ENCODE results near the gene PDE8A.
"Not testable (repeated sequence)": the region's sequence is repeated elsewhere in the genome, so short reads cannot be mapped to it uniquely, and the experiment has no call there.

PDE8A gene

GRCh38 chr15:85174521-85174920, 192.9 kb downstream of the PDE8A start:
- no peak for TF ChIP-seq ZFX (IDR thresholded peaks at IDR 0.05)
- TF ChIP-seq CTCF (conservative IDR thresholded peaks at IDR 0.05) = no peak
- no peak overlapping the region for H3K27ac ChIP-seq

DNA sequence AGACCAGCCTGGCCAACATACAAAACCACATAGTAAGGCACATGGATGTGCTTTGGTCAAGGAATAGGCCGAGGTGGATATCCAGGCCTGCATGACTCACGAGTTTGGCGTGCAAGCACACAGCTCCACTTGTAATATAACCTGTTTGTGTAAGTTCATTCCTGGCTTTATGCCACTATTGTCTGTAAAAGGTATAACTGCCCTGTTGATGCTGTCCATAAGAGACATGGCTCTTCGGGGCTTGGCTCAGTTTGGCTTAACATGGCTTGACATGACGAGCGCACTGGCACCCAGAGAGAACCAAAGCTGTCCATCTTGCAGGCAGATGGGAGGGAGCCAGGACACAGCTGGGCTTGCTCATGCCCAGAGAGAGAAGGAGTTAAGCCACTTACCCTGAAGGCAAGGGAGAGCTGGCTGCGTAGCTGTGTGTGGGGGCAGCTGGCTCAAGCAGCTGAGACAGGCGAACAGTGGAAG, 195.4 kb downstream of the PDE8A start:
- peak overlapping the region; percentile 1; the same call in 1 of the 2 replicates for H3K27ac ChIP-seq

DNA sequence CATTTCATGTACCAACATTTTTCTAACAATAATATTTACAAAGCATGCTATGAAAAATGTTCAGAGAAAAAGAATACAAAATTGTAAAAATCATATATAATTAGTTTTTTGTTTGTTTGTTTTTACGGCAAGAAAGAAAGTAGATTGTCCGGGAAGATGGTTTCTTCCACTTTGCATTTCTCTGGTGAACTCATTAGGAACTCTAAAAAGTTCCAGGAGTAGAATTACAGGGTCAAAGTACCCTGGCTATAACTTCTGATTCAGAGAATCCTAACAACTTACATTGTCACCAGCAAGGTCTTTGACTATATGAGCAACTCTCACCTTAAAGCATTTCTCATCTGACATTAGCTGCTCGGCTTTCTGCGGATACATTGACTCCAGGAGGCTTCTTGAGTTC, 196.7 kb downstream of the PDE8A start:
- TF ChIP-seq CTCF (conservative IDR thresholded peaks at IDR 0.05) (no peak), ZFX (IDR thresholded peaks at IDR 0.05) (no peak)
- H3K27ac ChIP-seq = no peak overlapping the region

- H3K27ac ChIP-seq = no peak overlapping the region
- TF ChIP-seq CTCF (conservative IDR thresholded peaks at IDR 0.05) (no peak), ZFX (IDR thresholded peaks at IDR 0.05) (no peak)
These were observed 198.0 kb downstream of the PDE8A start for GRCh38 chr15:85179700-85180099.

- H3K27ac ChIP-seq = not testable (repeated sequence)
These were observed 203.7 kb downstream of the PDE8A start for GRCh38 chr15:85185350-85185749.

DNA sequence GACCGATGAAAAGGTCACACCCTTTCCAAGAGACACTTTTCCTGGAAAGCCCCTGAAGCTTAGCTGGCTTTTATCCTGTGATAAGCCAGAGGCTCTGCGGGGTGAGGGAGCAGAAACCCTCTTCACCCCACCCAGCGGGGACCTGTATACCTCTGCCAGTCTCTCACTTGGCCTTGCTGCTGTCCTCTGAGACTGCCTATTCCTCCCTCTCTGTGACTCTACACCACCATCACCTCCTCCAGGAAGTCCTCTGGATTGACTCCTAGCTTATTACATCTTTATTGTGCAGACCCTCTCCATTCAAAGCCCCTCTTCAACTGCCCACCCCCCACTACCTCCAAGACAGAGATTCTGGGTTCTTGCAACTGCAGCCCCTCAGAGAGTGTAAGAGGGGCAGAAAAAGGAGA, 206.5 kb downstream of the PDE8A start:
- not testable (repeated sequence) for H3K27ac ChIP-seq

All from C4-2B (cell line).